GM23248 (cell line): ENCODE results near the gene SPINK1. TPM values are rescaled to one million over a fixed set of nuclear protein-coding genes. Genes with fewer than 3 reads are reported as not detected.

ENCODE experiments used
- DNase-seq: peaks from one replicate; pipeline ENCODE4 v3.0.0-alpha.2; 2015
- H2AFZ ChIP-seq: fragments of 200-600 bp; sonication (generic); 2 replicates; pipeline ENCODE4 v1.6.1; 2016; ENCODE audit warnings: antibody characterized with exemption
- H3F3A ChIP-seq: fragments of 200-600 bp; sonication (generic); 2 replicates; pipeline ENCODE4 v1.6.1; 2016; ENCODE audit warnings: mild to moderate bottlenecking, antibody characterized with exemption, mixed run types; ENCODE audit not compliant: insufficient read depth
- H3K27ac ChIP-seq: fragments of 200-600 bp; sonication (generic); 2 replicates; pipeline ENCODE4 v1.5.1; 2016; ENCODE audit warnings: mild to moderate bottlenecking
- H3K27me3 ChIP-seq: fragments of 200-600 bp; sonication (generic); replicated peaks from 2 replicates; pipeline ENCODE4 v1.6.1; 2016; ENCODE audit warnings: mild to moderate bottlenecking; ENCODE audit not compliant: insufficient read depth
- H3K36me3 ChIP-seq: fragments of 200-600 bp; sonication (generic); 2 replicates; pipeline ENCODE4 v1.6.1; 2016; ENCODE audit warnings: low read depth, mild to moderate bottlenecking
- H3K4me1 ChIP-seq: fragments of 200-600 bp; sonication (generic); 2 replicates; pipeline ENCODE4 v1.6.1; 2016; ENCODE audit warnings: mild to moderate bottlenecking; ENCODE audit not compliant: insufficient read depth
- H3K4me2 ChIP-seq: fragments of 200-600 bp; sonication (generic); one replicate; pipeline ENCODE4 v1.6.1; 2016; ENCODE audit warnings: mild to moderate bottlenecking; ENCODE audit not compliant: unreplicated experiment
- H3K4me3 ChIP-seq: fragments of 200-600 bp; sonication (generic); 2 replicates; pipeline ENCODE4 v1.5.1; 2016; ENCODE audit warnings: mild to moderate bottlenecking
- H3K79me2 ChIP-seq: fragments of 200-600 bp; sonication (generic); 2 replicates; pipeline ENCODE4 v1.6.1; 2016; ENCODE audit warnings: mild to moderate bottlenecking; ENCODE audit not compliant: insufficient read depth
- H3K9ac ChIP-seq: fragments of 200-600 bp; sonication (generic); 2 replicates; pipeline ENCODE4 v1.6.1; 2016; ENCODE audit warnings: mild to moderate bottlenecking
- H3K9me2 ChIP-seq: fragments of 200-600 bp; sonication (generic); 2 replicates; pipeline ENCODE4 v1.6.1; 2016; ENCODE audit warnings: mixed run types, mild to moderate bottlenecking, moderate library complexity; ENCODE audit not compliant: insufficient read depth
- H3K9me3 ChIP-seq: fragments of 200-600 bp; sonication (generic); one replicate; pipeline ENCODE4 v1.6.1; 2017; ENCODE audit warnings: low read depth
- H4K20me1 ChIP-seq: fragments of 200-600 bp; sonication (generic); 2 replicates; pipeline ENCODE4 v1.6.0; 2016; ENCODE audit not compliant: insufficient read depth
- EZH2 ChIP-seq: fragments of 200-600 bp; sonication (generic); IDR thresholded peaks from 2 replicates; pipeline ENCODE4 v1.6.1; 2018; ENCODE audit warnings: antibody characterized with exemption, mild to moderate bottlenecking; ENCODE audit not compliant: insufficient read depth, poor library complexity, severe bottlenecking
- EZH2phosphoT487 ChIP-seq: fragments of 200-600 bp; sonication (generic); IDR thresholded peaks from 2 replicates; pipeline ENCODE4 v1.6.1; 2018; ENCODE audit warnings: antibody characterized with exemption, moderate library complexity, mild to moderate bottlenecking, low read depth; ENCODE audit not compliant: insufficient read depth
- WGBS, 2 experiments: methylation state at CpG; one replicate each; pipeline ENCODE4 v1.1.6; 2015 to 2017; ENCODE audit warnings: low lambda C conversion rate in 2 of 2, low coverage in 1 of 2; ENCODE audit errors: missing lambda C conversion rate in 2 of 2; 5-methylcytosine and 5-hydroxymethylcytosine counted together
- in situ Hi-C: fragments of 300-500 bp; cut with MboI; formaldehyde crosslinking; loops from 2 replicates; pipeline ENCODE4 v1.15.0; 2020
- polyA plus RNA-seq: library from polyadenylated mRNA; unstranded; fragments of >200 nt; fragmentation: Nextera tagmentation; extraction: Ambion mirVana; gene quantifications from 2 replicates; pipeline ENCODE4 v1.2.1, GENCODE V29; 2016
- total RNA-seq: library from RNA; depleted of rRNA; stranded (reverse); fragments of >200 nt; shearing (Covaris generic); gene quantifications from 2 replicates; pipeline ENCODE4 v1.2.3, GENCODE V29; 2014; rRNA removed

The SPINK1 gene
- total and polyA plus RNA-seq, 2 experiments from 2014 or later, result not detected

- no peaks in the 10 kb centered on the region for H3K4me1 ChIP-seq
- H3K27me3 ChIP-seq, result no peaks in the 10 kb centered on the region; the same call in none of the 2 replicates
- no peaks in the 10 kb centered on the region for H3F3A ChIP-seq
- TF ChIP-seq EZH2phosphoT487 (no peak), EZH2 (no peak)
- H3K4me3 ChIP-seq, result no peak overlapping the region
- no peaks in the 10 kb centered on the region for H3K79me2 ChIP-seq
- no peak overlapping the region for H3K27ac ChIP-seq
- no peak for DNase-seq
- H3K9ac ChIP-seq, result no peak overlapping the region
- H2AFZ ChIP-seq, result no peak overlapping the region
- no peaks in the 10 kb centered on the region for H4K20me1 ChIP-seq
- H3K4me2 ChIP-seq, result no peak overlapping the region
- WGBS, 2 experiments, result 9 to 10% methylated on average over 1 of the region's 1 CpG
- in situ Hi-C loops, result no loop called here
- H3K36me3 ChIP-seq, result no peaks in the 10 kb centered on the region
- no peaks in the 10 kb centered on the region for H3K9me3 ChIP-seq
- no peaks in the 10 kb centered on the region for H3K9me2 ChIP-seq
Measured at GRCh38 chr5:147779694-147780093, 51.8 kb downstream of the SPINK1 start.

- H3K9me3 ChIP-seq, result no peaks in the 10 kb centered on the region
- 53 to 59% methylated on average over 4 of the region's 4 CpGs for WGBS, 2 experiments
- H4K20me1 ChIP-seq, result no peaks in the 10 kb centered on the region
- H3K27me3 ChIP-seq, result no peaks in the 10 kb centered on the region; the same call in 1 of the 2 replicates
- H3K9me2 ChIP-seq, result no peaks in the 10 kb centered on the region
- no peaks in the 10 kb centered on the region for H3K4me1 ChIP-seq
- no peak overlapping the region for H3K9ac ChIP-seq
- no peak overlapping the region for H3K27ac ChIP-seq
- H3K4me2 ChIP-seq, result no peak overlapping the region
- H2AFZ ChIP-seq, result no peak overlapping the region
- no peaks in the 10 kb centered on the region for H3K79me2 ChIP-seq
- DNase-seq, result no peak
- H3F3A ChIP-seq, result no peaks in the 10 kb centered on the region
- no peak overlapping the region for H3K4me3 ChIP-seq
- H3K36me3 ChIP-seq, result no peaks in the 10 kb centered on the region
- in situ Hi-C loops, result no loop called here
- no peak for TF ChIP-seq EZH2
- no peak for TF ChIP-seq EZH2phosphoT487
Measured at GRCh38 chr5:147776989-147777388, 54.5 kb downstream of the SPINK1 start.

Other genes starting within 250 kb of the SPINK1 start
- gene JAKMIP2, start 48.9 kb downstream of the SPINK1 start, total RNA-seq, result not detected in 2 replicates
- 0.11 and 0.23 TPM in 2 replicates for gene JAKMIP2, start 48.9 kb downstream of the SPINK1 start, polyA plus RNA-seq
- gene SCGB3A2, start 47.0 kb upstream of the SPINK1 start, total RNA-seq, result not detected in 2 replicates
- not detected in 2 replicates for gene SCGB3A2, start 47.0 kb upstream of the SPINK1 start, polyA plus RNA-seq
- gene C5orf46, start 74.9 kb upstream of the SPINK1 start, total RNA-seq, result not detected in 2 replicates
- gene C5orf46, start 74.9 kb upstream of the SPINK1 start, polyA plus RNA-seq, result 0.43 and 1.5 TPM in 2 replicates
- gene SPINK5, start 232.3 kb upstream of the SPINK1 start, total RNA-seq, result not detected in 2 replicates
- not detected in 2 replicates for gene SPINK5, start 232.3 kb upstream of the SPINK1 start, polyA plus RNA-seq